Tibial nerve (tissue), 3 donors: ENCODE data around the gene LGR5.

Experiments used
- CTCF ChIP-seq, 5 experiments: fragments of 200-600 bp in 3 of 5; fragments of 450-650 bp in 2 of 5; sonication (generic) in 3 of 5; IDR thresholded peaks; one replicate each; pipeline ENCODE4 v1.5.1; 2016 to 2019; ENCODE audit warnings: antibody characterized with exemption in 5 of 5, mild to moderate bottlenecking in 3 of 5, moderate library complexity in 2 of 5
- POLR2A ChIP-seq, 2 donors: fragments of 450-650 bp; IDR thresholded peaks; one replicate each; pipeline ENCODE4 v1.6.1; 2017; ENCODE audit warnings: antibody characterized with exemption in 2 of 2, mild to moderate bottlenecking in 2 of 2, moderate library complexity in 2 of 2

GRCh38 chr12:71521125-71521524 is 81.5 kb downstream of the LGR5 start:
- TF ChIP-seq CTCF (IDR thresholded peaks at IDR 0.05) (no peak), POLR2A (IDR thresholded peaks at IDR 0.05) (no peak)
